Measurements from ENCODE around the gene IQCE.

DNA sequence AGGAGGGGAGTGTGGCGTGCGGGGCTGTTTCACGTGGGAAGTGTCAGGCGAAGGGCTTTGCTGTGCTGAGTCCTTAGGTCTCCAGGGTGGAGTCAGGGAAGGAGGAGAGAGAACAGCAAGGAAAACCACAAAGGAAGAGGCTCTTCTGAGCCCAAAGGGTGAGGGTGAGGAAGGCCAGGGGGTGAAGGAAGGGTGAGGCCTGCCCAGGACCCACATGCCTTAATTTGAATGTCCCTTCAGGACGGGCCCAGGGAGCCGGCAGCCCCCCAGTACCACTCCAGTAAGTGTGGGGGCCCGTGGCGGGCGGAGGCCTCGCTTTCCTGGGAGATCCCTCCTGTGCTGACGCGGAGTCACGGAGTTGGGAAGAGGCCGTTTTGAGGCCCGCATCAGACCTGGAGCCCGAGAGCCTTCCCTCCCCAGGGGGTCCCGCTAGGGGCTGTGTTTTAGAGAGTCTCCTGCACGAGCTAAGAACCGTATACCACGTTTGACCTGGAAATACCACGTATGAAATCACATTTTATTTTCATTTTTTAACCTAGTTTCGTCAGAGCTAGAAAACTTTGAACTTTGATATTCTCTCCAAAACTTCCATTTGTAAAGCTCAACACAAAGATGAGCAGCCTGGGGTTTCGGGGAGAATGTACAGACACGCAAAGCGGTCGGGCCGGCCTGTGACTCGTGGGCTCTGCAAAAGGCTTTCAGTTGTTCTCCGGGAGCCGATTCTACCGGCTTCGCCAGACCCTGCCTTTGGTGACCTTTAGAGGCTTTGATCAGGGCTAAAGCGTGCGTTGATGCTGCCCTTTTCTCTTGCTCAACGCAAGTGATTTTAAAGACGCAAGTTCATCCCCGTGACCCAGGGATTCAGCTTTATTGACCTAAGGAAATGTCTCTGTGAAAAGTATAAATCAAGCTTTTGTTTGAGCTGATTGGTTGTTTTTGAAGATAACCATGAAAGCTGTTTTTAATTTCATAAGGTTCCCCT, 49.4 kb downstream of the IQCE start:
- TF ChIP-seq, protein P1, sequence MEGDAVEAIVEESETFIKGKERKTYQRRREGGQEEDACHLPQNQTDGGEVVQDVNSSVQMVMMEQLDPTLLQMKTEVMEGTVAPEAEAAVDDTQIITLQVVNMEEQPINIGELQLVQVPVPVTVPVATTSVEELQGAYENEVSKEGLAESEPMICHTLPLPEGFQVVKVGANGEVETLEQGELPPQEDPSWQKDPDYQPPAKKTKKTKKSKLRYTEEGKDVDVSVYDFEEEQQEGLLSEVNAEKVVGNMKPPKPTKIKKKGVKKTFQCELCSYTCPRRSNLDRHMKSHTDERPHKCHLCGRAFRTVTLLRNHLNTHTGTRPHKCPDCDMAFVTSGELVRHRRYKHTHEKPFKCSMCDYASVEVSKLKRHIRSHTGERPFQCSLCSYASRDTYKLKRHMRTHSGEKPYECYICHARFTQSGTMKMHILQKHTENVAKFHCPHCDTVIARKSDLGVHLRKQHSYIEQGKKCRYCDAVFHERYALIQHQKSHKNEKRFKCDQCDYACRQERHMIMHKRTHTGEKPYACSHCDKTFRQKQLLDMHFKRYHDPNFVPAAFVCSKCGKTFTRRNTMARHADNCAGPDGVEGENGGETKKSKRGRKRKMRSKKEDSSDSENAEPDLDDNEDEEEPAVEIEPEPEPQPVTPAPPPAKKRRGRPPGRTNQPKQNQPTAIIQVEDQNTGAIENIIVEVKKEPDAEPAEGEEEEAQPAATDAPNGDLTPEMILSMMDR (IDR thresholded peaks at IDR 0.05): no peak
- TF ChIP-seq POLR2A (IDR thresholded peaks at IDR 0.05): no peak
- TF ChIP-seq EP300 (IDR thresholded peaks at IDR 0.05): no peak
- no peak for TF ChIP-seq POLR2AphosphoS5 (IDR thresholded peaks at IDR 0.05)

All from upper lobe of left lung (tissue), 4 donors.